Stimulated activated CD4-positive, alpha-beta T cell treated with anti-CD3 and anti-CD28 coated beads, Interleukin-1b, Interleukin-23, amount 100 ng/mL, for 48 hours (primary cell): ENCODE measurements around the gene STK32C.
"Not testable (repeated sequence)": the region's sequence is repeated elsewhere in the genome, so short reads cannot be mapped to it uniquely, and the experiment has no call there.

Experiments used
- DNase-seq: peaks from one replicate; pipeline ENCODE4 v3.0.0-alpha.2; 2020

STK32C gene

GRCh38 chr10:132227851-132228390 lies 79.8 kb downstream of the STK32C start:
- DNase-seq, result no peak

GRCh38 chr10:132226586-132227405 lies 81.0 kb downstream of the STK32C start:
- DNase-seq, result no peak

- DNase-seq, result no peak
Measured at GRCh38 chr10:132225849-132226205, 81.9 kb downstream of the STK32C start.

GRCh38 chr10:132225073-132225848 lies 82.5 kb downstream of the STK32C start:
- no peak for DNase-seq

GRCh38 chr10:132224343-132225072 lies 83.2 kb downstream of the STK32C start:
- DNase-seq, result no peak

- DNase-seq, result no peak
Measured at GRCh38 chr10:132223611-132224342, 84.0 kb downstream of the STK32C start.

GRCh38 chr10:132223156-132223590 lies 84.6 kb downstream of the STK32C start:
- DNase-seq, result peak; percentile 76

- DNase-seq, result no peak
Measured at GRCh38 chr10:132222726-132223125, 85.0 kb downstream of the STK32C start.

- DNase-seq, result not testable (repeated sequence)
Measured at GRCh38 chr10:132220996-132221395, 86.8 kb downstream of the STK32C start.

GRCh38 chr10:132220061-132220460 lies 87.7 kb downstream of the STK32C start:
- no peak for DNase-seq

GRCh38 chr10:132219486-132219885 lies 88.3 kb downstream of the STK32C start:
- no peak for DNase-seq

- DNase-seq, result not testable (repeated sequence)
Measured at GRCh38 chr10:132216441-132216840, 91.3 kb downstream of the STK32C start.

GRCh38 chr10:132213917-132214316 lies 93.8 kb downstream of the STK32C start:
- DNase-seq, result no peak

GRCh38 chr10:132212816-132213215 lies 94.9 kb downstream of the STK32C start:
- no peak for DNase-seq

- DNase-seq, result no peak
Measured at GRCh38 chr10:132211246-132211645, 96.5 kb downstream of the STK32C start.

GRCh38 chr10:132210766-132211165 lies 97.0 kb downstream of the STK32C start:
- DNase-seq, result no peak

- DNase-seq, result no peak
Measured at GRCh38 chr10:132209978-132210530, 97.7 kb downstream of the STK32C start.

GRCh38 chr10:132209130-132209529 lies 98.6 kb downstream of the STK32C start:
- DNase-seq, result no peak

GRCh38 chr10:132208462-132209050 lies 99.2 kb downstream of the STK32C start:
- no peak for DNase-seq

GRCh38 chr10:132207536-132208461 lies 100.0 kb downstream of the STK32C start:
- DNase-seq, result no peak
